G401 (cell line): Measurements from ENCODE around the gene NCKAP1. TPM values are rescaled to one million over a fixed set of nuclear protein-coding genes. Genes with fewer than 3 reads are reported as not detected.
"Not testable (repeated sequence)": the region's sequence is repeated elsewhere in the genome, so short reads cannot be mapped to it uniquely, and the experiment has no call there.

ENCODE experiments used
- DNase-seq: peaks from one replicate; pipeline ENCODE4 v3.0.0-alpha.2; 2015; ENCODE audit warnings: low spot score
- in situ Hi-C: cut with HindIII; loops from 2 replicates; pipeline ENCODE4 v1.10.0; 2016; ENCODE audit warnings: low sequenced_read_pairs, mixed read lengths
- total RNA-seq: library from RNA; depleted of rRNA; stranded (reverse); fragments of >200 nt; shearing (Covaris generic); gene quantifications from 2 replicates; pipeline ENCODE4 v1.2.3, GENCODE V29; 2014

The NCKAP1 gene
- total RNA-seq, 1 experiment from 2014 or later: 163 TPM

GRCh38 chr2:183043580-183043979, 5.3 kb upstream of the NCKAP1 start:
- DNase-seq, in situ Hi-C loops: not testable (repeated sequence)

- in situ Hi-C loops: no loop called here
Observed at GRCh38 chr2:183040604-183041003, 2.3 kb upstream of the NCKAP1 start.

GRCh38 chr2:183037553-183038340, 510 bp downstream of the NCKAP1 start:
- in situ Hi-C loops: no loop called here
- peak; percentile 48 for DNase-seq

More at GRCh38 chr2:183040604-183041003, 2.3 kb upstream of the NCKAP1 start:
- DNase-seq: no peak

GRCh38 chr2:183037074-183037552, 1.1 kb downstream of the NCKAP1 start:
- in situ Hi-C loops: no loop called here
- DNase-seq: peak; percentile 41

GRCh38 chr2:183035954-183036669, 2.1 kb downstream of the NCKAP1 start:
- no peak for DNase-seq
- in situ Hi-C loops: no loop called here

GRCh38 chr2:183035298-183035953, 2.8 kb downstream of the NCKAP1 start:
- in situ Hi-C loops: no loop called here
- DNase-seq: peak; percentile 42

- in situ Hi-C loops: no loop called here
- no peak for DNase-seq
Observed at GRCh38 chr2:183034806-183035205, 3.5 kb downstream of the NCKAP1 start.

GRCh38 chr2:183033951-183034350, 4.3 kb downstream of the NCKAP1 start:
- no peak for DNase-seq
- in situ Hi-C loops: no loop called here

GRCh38 chr2:183031911-183032794, 6.1 kb downstream of the NCKAP1 start:
- no peak for DNase-seq
- in situ Hi-C loops: no loop called here

- DNase-seq: no peak
- in situ Hi-C loops: no loop called here
Observed at GRCh38 chr2:183029219-183029618, 9.0 kb downstream of the NCKAP1 start.

- no peak for DNase-seq
- in situ Hi-C loops: no loop called here
Observed at GRCh38 chr2:183028108-183028507, 10.1 kb downstream of the NCKAP1 start.

- in situ Hi-C loops: no loop called here
- no peak for DNase-seq
Observed at GRCh38 chr2:183027443-183027842, 10.8 kb downstream of the NCKAP1 start.

- DNase-seq: no peak
- in situ Hi-C loops: no loop called here
Observed at GRCh38 chr2:183026424-183026823, 11.8 kb downstream of the NCKAP1 start.

GRCh38 chr2:183025993-183026392, 12.3 kb downstream of the NCKAP1 start:
- in situ Hi-C loops: no loop called here
- DNase-seq: no peak

- in situ Hi-C loops: no loop called here
- DNase-seq: no peak
Observed at GRCh38 chr2:183024339-183025095, 13.7 kb downstream of the NCKAP1 start.

- DNase-seq: no peak
- in situ Hi-C loops: no loop called here
Observed at GRCh38 chr2:183022711-183023110, 15.5 kb downstream of the NCKAP1 start.

- in situ Hi-C loops: no loop called here
- no peak for DNase-seq
Observed at GRCh38 chr2:183021613-183022012, 16.6 kb downstream of the NCKAP1 start.

GRCh38 chr2:183019718-183020442, 18.4 kb downstream of the NCKAP1 start:
- no peak for DNase-seq

More at GRCh38 chr2:183019718-183020442, 18.4 kb downstream of the NCKAP1 start:
- in situ Hi-C loops: no loop called here
